ENCODE results near the gene TCIRG1.

GRCh38 chr11:68003846-68004550 is 34.8 kb upstream of the TCIRG1 start, which contains the start of gene UNC93B1:
- TF ChIP-seq CTCF (IDR thresholded peaks at IDR 0.05; ENCODE audit: low read depth, low read length) (no peak), MAX (IDR thresholded peaks at IDR 0.05; ENCODE audit: low read depth, low read length) (peak; percentile 95), POLR2A (IDR thresholded peaks at IDR 0.05; ENCODE audit: extremely low read depth, insufficient read length) (peak; percentile 53), MYC (IDR thresholded peaks at IDR 0.05; ENCODE audit: low read depth, low read length) (peak; percentile 95)
